ENCODE measurements around the gene EME2.

EME2 gene

DNA sequence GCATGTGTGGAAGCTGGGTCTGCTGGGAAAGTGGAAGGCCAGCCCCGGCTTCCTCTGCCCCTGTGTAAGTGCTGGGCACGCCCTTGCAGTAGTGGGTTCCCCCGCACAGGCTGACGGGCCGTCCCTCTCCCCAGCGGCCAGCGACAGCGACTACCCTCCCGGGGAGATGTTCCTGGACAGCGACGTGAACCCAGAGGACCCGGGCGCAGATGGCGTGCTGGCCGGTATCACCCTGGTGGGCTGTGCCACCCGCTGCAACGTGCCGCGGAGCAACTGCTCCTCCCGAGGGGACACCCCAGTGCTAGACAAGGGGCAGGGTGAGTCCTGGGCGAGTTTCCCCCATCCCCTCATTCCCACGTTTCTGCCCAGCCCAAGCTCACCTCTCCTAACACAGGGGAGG is 6.8 kb upstream of the EME2 start:
- DNase-seq (ENCODE audit: insufficient read length, low spot score) (no peak), FAIRE-seq (no peak)

DNA sequence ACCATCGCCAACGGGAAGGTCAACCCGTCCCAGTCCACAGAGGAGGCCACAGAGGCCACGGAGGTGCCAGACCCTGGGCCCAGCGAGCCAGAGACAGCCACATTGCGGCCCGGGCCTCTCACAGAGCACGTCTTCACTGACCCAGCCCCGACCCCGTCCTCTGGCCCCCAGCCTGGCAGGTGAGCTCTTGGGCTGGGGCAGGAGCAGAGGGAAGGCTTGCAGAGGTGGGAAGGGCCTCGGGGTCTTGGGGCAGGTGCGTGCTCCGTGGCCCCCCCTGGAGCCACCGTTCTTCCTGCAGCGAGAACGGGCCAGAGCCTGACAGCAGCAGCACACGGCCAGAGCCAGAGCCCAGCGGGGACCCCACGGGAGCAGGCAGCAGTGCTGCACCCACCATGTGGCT is 6.4 kb upstream of the EME2 start:
- no peak for DNase-seq (ENCODE audit: insufficient read length, low spot score)
- FAIRE-seq: no peak

DNA sequence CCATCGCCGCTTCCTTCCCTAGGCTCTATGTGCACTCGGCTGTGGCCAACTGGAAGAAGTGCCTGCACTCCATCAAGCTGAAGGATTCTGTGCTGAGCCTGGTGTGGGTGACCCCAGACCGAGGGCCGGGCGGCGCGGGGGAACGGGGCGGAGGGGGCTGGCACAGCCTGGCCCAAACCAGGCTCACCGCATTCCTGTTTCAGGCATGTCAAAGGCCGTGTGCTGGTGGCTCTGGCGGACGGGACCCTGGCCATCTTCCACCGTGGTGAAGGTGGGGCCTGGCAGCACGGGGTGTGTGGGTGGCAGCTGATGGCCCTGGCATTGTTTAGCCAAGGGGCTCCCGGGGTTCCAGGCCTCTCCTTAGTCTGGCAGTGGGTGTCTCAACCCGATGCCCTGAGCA is 5.9 kb upstream of the EME2 start:
- DNase-seq (ENCODE audit: insufficient read length, low spot score): no peak
- no peak for FAIRE-seq

- DNase-seq (ENCODE audit: insufficient read length, low spot score) (no peak), FAIRE-seq (no peak)
Measured at GRCh38 chr16:1767116-1767994, 5.3 kb upstream of the EME2 start.

- DNase-seq (ENCODE audit: insufficient read length, low spot score) (no peak), FAIRE-seq (no peak)
Measured at GRCh38 chr16:1768061-1768766, 4.4 kb upstream of the EME2 start.

DNA sequence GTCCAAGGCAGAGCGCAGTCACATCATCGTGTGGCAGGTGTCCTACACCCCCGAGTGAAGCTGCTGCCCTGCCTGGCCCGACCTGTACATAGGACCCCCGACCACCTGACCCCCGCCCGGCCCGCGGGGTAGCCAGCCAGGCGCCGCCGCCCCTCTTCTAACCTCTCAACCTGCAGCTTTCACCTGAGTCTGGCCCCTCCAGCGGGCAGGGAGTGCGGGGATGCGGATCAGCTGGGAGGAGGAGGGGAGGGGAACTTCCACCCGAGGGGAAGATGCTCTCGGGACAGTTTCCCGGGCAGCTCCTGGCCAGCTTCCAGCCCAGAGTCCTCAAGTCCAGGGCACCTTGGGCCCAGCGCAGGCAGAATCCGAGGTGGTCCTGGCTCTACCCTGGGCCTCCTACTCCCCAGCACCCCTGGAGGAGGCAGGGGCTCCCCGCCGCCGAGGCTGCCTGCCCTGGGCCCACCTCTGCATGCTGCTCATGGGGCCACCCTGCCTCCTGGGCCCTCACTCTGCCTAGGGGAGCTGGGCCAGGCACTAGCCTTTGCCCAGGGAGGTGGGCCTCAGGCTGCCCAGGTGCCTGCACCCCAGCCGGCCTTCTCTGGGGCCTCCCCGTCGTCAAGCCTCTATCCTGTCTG is 3.7 kb upstream of the EME2 start:
- no peak for DNase-seq (ENCODE audit: insufficient read length, low spot score)
- FAIRE-seq: no peak

DNA sequence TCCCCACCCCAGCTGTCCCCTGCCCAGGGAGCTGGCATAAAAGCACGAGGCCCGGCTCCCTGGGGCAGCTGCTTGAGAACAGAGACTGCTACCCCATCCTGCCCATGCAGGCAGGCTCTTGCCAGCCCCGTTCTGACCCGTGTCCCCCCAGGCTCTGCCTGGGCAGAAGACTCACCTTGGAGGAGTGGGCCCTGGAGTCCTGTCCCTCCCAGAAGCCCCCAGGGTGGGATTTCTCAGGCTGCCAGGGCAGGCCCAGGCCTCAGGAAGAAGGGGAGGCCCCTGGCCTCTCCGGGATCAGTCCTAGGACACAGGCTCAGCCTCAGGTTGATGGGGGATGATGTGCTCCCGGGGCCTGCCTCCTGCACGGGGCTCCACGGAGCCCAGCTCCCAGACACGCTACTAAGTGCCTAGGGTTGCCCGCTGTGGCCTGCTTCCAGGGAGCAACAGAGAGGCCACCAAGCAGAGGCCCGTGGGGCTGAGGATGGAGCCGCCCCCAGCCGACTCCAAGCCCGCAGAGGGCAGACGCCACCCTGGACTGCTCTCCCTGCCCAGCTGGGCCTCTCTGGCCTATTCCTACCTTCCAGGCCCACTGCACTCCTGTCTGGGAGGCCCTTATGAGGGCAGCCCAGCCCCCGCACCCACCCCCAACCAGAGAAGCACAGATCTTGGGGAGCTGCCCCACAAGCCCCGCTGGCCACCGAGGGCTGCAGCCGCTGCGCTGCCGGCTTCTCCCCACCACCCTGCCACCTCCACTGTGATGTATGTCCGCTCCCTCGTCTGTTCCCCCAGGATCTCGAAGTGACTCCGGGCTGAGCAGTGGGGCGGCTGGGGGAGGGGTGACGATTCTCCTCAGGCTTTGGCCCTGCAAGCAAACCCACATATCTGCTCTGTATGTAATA is 3.0 kb upstream of the EME2 start:
- DNase-seq (ENCODE audit: insufficient read length, low spot score): no peak
- no peak for FAIRE-seq

GRCh38 chr16:1770328-1771187 is 2.1 kb upstream of the EME2 start:
- DNase-seq (ENCODE audit: insufficient read length, low spot score): peak; percentile 66

GRCh38 chr16:1771188-1771863 is 1.3 kb upstream of the EME2 start, which contains the start of gene NME3:
NME3 (minus strand) TSS chr16:1771543; CDS start chr16:1771534, 9 bp downstream.
- FAIRE-seq (peak; percentile 66), DNase-seq (ENCODE audit: insufficient read length, low spot score) (peak; percentile 95)

More at GRCh38 chr16:1770328-1771187, 2.1 kb upstream of the EME2 start:
- FAIRE-seq: no peak

DNA sequence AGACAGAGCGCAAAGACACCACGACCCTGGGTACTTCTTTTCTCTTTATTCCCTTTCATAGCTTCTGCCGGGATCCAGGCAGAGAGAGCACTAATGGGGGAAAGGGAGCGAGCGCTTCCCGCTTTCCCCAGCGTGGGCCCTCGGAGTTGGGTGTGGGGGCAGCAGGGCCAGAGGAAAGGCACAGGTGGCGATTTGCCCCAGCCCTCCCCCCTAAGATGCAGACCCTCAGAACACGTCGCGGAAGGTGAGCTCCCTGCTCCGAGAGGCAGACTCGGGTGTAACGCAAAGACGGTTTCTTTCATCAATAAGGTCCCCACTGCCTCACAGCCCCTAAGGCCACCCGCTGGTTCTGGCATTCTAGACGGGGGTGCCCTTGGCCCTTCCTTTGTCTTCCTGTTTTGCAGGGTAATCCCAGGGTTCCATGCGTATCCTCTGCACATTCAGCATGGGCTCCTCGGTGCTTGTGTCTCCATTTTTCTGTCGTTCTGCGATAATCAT is 697 bp upstream of the EME2 start:
- FAIRE-seq (peak; percentile 57), DNase-seq (ENCODE audit: insufficient read length, low spot score) (no peak)

- DNase-seq (ENCODE audit: insufficient read length, low spot score): peak; percentile 88
- FAIRE-seq: peak; percentile 92
Measured at GRCh38 chr16:1772908-1773702, 495 bp downstream of the EME2 start, which contains the start of gene MRPS34. MRPS34 (minus strand) TSS chr16:1773134; CDS start chr16:1773119, 15 bp downstream.

DNA sequence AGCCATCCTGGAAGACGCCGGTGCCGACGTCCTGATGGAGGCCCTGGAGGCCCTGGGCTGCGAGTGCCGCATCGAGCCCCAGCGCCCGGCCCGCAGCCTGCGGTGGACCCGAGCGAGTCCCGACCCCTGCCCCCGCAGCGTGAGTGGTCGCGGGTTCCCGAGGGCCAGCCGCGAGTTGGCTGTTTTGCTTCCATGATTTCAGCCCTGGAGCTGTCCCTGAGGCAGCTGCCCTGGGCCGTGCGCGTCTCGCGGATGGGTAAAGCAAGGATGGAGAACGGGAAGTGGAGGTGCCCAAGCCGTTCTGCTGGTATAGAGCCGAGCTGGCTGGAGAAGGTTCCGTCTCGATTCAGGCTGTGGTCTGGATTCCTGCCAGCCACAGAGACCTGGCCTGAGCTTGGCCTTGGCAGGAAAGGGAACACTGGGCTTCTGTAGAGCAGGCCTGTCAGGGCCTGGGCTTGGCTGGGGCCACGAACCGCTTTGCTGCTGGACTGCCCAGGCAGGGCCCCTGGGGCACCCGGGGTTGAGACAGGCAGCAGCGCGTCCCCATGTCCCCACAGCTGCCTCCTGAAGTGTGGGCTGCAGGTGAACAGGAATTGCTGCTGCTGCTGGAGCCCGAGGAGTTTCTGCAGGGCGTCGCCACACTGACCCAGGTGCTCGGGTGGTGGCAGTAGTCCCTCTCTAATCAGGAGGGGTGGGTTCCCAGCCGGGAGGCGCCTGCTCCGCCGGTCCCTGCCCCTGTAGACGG is 1.3 kb downstream of the EME2 start:
- DNase-seq (ENCODE audit: insufficient read length, low spot score): no peak

GRCh38 chr16:1774448-1774780 is 1.8 kb downstream of the EME2 start:
- DNase-seq (ENCODE audit: insufficient read length, low spot score) (no peak), FAIRE-seq (no peak)

More for the DNA sequence above, 1.3 kb downstream of the EME2 start:
- no peak for FAIRE-seq

DNA sequence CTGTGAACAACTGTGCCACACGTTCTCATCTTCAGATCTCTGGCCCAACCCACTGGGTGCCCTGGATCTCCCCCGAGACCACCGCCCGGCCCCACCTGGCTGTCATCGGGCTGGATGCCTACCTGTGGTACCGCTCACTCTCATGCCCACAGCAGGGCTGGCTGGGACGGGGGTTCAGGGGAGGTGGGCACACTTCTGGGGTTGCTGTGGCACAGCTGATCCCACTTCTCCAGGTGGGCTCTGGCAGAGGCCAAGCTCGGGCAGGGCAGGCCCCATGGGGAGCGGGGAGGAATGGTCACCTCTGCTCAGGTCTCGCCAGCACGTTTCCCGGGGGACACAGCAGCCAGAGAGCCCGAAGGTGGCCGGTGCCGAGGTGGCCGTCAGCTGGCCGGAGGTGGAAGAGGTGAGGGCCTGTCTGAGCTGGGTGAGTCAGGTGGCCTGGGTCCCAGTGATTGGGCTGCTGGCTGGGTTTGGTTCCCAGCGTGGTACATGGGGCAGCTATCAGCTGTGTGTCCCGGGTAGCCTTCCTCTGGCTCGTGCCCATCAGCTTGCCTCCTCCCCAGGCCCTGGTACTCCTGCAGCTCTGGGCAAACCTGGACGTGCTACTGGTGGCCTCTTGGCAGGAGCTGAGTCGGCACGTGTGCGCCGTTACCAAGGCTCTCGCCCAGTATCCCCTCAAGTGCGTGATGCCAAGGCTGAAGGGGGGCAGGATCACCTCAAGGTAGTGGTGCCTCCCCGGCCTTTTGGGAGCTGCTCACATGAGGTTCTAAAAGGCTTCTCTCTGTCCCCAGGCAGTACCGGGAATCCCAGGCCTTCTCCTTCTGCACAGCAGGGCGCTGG is 2.6 kb downstream of the EME2 start:
- FAIRE-seq: no peak
- no peak for DNase-seq (ENCODE audit: insufficient read length, low spot score)

- FAIRE-seq: no peak
- no peak for DNase-seq (ENCODE audit: insufficient read length, low spot score)
Measured at GRCh38 chr16:1775846-1776671, 3.4 kb downstream of the EME2 start.

DNA sequence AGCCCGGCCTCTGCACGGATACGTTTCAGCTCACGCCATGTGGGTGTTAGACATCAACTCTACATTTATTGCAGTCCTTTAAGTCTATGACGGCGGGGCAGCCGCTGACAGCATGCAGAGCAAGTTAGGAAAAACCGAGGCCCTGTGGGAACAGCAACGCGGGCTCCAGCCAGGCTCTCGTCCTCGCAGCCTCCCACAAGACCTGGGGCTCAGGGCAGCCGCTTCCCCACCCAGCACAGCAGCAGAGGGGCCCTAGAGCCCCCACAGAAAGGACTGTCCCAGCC is 4.0 kb downstream of the EME2 start:
- DNase-seq (ENCODE audit: insufficient read length, low spot score): no peak
- FAIRE-seq: no peak

Data from GM19239 (cell line).